Activated CD4-positive, alpha-beta T cell treated with anti-CD3 and anti-CD28 coated beads, Interleukin-2, amount 50 U/mL, for 24 hours (primary cell): Measurements from ENCODE around the gene RBAK.
"Not testable (repeated sequence)": the region's sequence is repeated elsewhere in the genome, so short reads cannot be mapped to it uniquely, and the experiment has no call there.

Experiments used
- DNase-seq, 2 donors: peaks; one replicate each; pipeline ENCODE4 v3.0.0-alpha.2; 2020; ENCODE audit warnings: low read depth in 1 of 2, low spot score in 1 of 2

The RBAK gene

DNA sequence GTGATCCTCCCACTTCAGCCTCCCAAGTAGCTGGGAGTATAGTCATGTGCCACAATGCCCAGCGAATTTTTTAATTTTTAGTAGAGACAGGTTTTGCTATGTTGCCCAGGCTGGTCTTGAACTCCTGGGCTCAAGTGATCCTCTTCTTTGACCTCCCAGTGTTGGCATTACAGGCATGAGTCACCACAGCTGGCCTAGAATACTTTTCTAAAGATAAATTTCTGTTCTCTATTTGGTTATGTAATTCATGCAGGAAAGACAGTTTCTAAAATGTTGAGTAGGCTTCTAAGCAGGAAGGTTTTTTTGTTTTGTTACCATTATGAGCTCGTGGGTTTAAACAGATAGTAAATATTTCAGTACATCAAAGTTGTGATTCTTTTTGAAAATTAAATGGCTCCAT, 5.0 kb downstream of the RBAK start:
- DNase-seq: no peak

DNA sequence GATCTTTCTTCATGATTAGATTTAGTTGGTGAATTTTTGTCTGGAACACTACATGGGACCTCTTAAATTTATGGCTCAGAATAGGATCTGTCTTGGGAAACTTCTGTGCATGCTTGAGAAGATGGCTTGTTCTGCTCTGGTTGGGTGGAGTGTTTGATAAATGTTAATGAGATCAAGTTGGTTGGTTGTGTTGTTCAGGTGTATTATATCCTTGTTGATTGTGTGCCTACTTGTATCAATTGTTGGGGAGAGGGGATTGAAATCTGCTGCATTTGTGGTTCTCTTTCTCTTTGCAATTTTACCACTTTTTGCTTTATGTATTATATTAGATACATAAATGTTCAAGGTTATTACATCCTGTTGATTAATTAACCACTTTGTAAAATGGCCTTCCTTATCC, 6.1 kb downstream of the RBAK start:
- not testable (repeated sequence) for DNase-seq

- DNase-seq: no peak
Observed at GRCh38 chr7:5053175-5053574, 7.5 kb downstream of the RBAK start.

DNA sequence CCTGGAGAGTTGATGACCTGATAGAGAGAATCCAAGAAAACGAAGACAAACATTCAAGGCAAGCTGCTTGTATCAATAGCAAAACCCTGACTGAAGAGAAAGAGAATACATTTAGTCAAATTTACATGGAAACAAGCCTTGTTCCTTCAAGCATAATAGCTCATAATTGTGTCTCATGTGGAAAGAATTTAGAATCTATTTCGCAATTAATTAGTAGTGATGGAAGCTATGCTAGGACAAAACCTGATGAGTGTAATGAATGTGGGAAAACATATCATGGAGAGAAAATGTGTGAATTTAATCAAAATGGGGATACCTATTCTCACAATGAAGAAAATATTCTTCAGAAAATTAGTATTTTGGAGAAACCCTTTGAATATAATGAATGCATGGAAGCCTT, 18.0 kb downstream of the RBAK start:
- no peak for DNase-seq

- DNase-seq: no peak
Observed at GRCh38 chr7:5064391-5065106, 18.9 kb downstream of the RBAK start.

DNA sequence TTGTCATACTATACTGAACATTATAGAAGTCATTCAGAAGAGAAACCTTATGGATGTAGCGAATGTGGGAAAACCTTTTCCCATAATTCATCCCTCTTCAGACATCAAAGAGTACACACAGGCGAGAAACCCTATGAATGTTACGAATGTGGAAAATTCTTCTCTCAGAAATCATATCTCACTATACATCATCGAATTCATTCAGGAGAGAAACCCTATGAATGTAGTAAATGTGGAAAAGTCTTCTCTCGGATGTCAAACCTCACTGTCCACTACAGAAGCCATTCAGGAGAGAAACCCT, 19.4 kb downstream of the RBAK start:
- DNase-seq: no peak

DNA sequence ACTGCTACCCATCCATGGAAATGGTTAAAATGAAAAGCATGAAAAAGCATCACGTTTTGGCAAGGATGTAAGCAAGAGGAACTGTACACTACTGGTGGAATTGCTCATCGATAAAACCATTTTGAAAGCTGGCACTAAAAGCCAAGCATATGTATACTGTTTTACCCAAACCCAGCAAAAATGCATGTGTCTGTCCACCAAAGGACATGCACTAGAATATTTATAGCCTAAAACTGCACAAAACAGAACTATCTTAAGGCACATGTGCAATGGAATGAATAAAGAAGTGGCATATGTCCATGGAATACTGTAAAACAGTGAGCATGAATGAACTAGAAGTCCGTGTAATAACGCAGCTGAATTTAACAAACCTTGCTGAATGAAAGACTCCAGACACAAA, 22.9 kb downstream of the RBAK start:
- no peak for DNase-seq

GRCh38 chr7:5070206-5070605, 24.5 kb downstream of the RBAK start:
- DNase-seq: no peak

DNA sequence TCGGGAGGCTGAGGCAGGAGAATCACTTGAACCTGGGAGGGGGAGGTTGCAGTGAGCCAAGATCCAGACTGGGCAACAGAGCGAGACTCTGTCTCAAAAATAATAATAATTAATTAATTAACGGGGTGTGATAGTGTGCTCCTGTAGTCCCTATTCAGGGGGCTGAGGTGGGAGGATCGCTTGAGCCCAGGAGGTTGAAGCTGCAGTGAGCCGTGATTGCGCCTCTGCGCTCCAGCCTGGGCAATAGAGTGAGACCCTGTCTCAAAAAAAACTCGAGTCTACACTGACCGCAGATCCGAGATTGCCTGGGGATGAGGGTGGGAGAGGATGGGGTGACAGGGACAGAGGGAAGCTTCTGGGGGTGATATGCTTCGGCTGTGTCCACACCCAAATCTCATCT, 29.5 kb downstream of the RBAK start:
- not testable (repeated sequence) for DNase-seq

- DNase-seq: no peak
Observed at GRCh38 chr7:5077740-5078139, 32.1 kb downstream of the RBAK start.

DNA sequence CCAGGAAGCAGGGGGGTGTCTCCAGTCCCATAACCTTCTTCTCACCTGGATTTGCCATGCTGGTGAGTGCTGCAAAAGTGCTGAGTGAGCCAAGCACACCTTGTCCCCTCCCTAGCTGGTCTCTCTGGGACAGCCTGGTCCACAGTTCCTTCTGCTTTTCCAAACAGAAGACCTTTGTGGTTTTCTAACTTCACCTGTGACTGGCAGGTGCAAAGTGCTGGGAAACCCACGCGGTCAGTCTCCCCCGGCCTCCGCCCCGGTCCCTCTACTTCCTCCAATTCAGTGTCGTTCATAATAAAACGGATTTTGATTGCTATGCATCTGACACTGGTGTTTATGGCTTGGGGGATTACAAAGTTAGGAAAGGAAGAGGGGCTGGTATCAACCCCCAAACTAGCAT, 37.1 kb downstream of the RBAK start:
- no peak for DNase-seq

- DNase-seq: no peak
Observed at GRCh38 chr7:5083311-5083711, 37.7 kb downstream of the RBAK start.

GRCh38 chr7:5086256-5086655, 40.6 kb downstream of the RBAK start:
- no peak for DNase-seq

DNA sequence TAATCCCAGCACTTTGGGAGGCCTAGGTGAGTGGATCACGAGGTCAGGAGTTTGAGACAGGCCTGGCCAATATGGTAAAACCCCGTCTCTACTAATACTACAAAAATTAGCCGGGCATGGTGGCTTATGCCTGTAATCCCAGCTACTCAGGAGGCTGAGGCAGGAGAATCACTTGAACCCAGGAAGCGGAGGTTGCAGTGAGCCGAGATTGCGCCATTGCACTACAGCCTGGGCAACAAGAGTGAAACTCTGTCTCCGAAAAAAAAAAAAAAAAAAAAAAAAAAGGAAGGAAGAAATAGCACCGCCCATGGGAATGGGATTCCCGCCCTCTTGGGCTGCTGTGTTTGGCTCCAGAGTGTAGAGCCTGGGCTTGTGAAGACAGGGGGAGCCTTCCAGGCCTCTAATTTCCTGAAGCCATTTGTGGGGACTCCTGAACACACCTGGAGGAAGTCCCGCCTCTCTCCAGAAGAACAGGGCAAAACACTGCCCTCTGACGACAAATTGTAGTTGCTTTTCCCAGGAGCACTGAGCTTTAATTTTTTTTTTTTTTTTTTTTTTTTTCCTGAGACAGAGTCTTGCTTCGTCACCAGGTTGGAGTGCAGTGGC, 42.7 kb downstream of the RBAK start:
- not testable (repeated sequence) for DNase-seq

DNA sequence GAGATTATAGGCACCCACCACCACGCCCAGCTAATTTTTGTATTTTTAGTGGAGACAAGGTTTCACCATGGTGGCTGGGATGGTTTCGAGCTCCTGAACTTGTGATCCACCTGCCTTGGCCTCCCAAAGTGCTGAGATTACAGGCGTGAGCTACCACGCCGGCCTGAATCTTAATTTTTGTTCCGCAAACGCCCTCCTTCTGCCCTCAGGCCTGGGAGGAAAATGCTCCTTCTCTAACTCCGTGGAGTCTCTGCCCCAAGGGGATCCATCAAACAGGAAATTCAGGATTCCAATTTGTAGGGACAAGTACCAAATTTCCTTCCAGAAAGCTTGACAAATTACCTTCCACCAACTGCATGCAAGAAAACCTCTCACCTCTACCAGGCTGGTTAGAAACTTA, 43.2 kb downstream of the RBAK start:
- DNase-seq: no peak

- no peak for DNase-seq
Observed at GRCh38 chr7:5093948-5094347, 48.3 kb downstream of the RBAK start.

- DNase-seq: no peak
Observed at GRCh38 chr7:5094641-5095040, 49.0 kb downstream of the RBAK start.

DNA sequence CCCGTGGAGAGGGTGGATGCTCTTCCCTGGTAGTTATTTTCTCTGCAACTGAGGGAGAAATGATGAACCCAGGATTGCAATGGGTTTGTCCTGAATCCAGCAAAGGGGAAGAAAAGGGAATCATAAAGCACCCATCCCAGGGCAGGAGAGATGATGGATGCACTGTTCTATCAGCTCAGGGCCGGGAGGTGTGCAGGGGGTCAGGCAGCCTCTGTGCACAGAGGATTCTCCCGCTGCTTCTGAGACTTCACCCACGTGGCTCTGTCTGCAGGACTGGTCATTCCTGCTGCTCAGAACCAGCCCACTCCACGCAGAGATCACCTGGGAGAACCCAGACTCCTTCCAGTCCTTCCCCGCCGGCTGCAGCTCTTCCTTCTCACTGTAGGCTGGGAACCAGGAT, 70.7 kb downstream of the RBAK start:
- no peak for DNase-seq

- no peak for DNase-seq
Observed at GRCh38 chr7:5117095-5117970, 71.7 kb downstream of the RBAK start.
